Caco-2 (cell line): ENCODE data around the gene PDGFRB. TPM values are rescaled to one million over a fixed set of nuclear protein-coding genes. Genes with fewer than 3 reads are reported as not detected.

Source experiments
- BruUV-seq: library from RNA; stranded (reverse); fragments of 400-500 nt; replicated peaks from 2 replicates; lab custom pipeline; 2021; lab: Mats Ljungman, UMichigan
- CTCF ChIA-PET: fragments of 300-600 bp; sonication (Branson Sonifier 250); formaldehyde crosslinking; loops from one replicate; lab custom pipeline; 2022; ENCODE audit warnings: antibody characterized with exemption; lab: Charles Lee
- POLR2A ChIA-PET: fragments of 300-600 bp; sonication (Branson Sonifier 250); formaldehyde crosslinking; loops from one replicate; lab custom pipeline; 2022; ENCODE audit warnings: antibody characterized with exemption; lab: Charles Lee
- DNase-seq, 2 experiments: peaks; one replicate each; pipeline versions ENCODE4 v3.0.0 to v3.0.0-alpha.2; 2020 to 2022
- H3K27me3 ChIP-seq: replicated peaks from 2 replicates; pipeline ENCODE4 v1.6.0; 2011; ENCODE audit warnings: low read length; ENCODE audit not compliant: control insufficient read depth, insufficient read depth
- H3K36me3 ChIP-seq: 2 replicates; pipeline ENCODE4 v1.5.1; 2011; ENCODE audit warnings: low read length; ENCODE audit not compliant: control insufficient read depth, insufficient read depth
- H3K4me1 ChIP-seq: fragments of 250-450 bp; sonication (Bioruptor Pico); 2 replicates; pipeline ENCODE4 v1.5.1; 2020; ENCODE audit warnings: mild to moderate bottlenecking
- H3K4me3 ChIP-seq: 2 replicates; pipeline ENCODE4 v1.5.1; 2011; ENCODE audit warnings: low read depth, mild to moderate bottlenecking, control low read depth, low read length
- H3K9me3 ChIP-seq: fragments of 250-450 bp; sonication (Bioruptor Pico); 2 replicates; pipeline ENCODE4 v1.5.1; 2020; ENCODE audit warnings: mild to moderate bottlenecking, moderate library complexity
- H3K27ac Mint-ChIP-seq: one replicate; pipeline ENCODE4 v1.8.0; 2022; ENCODE audit warnings: mixed read lengths; ENCODE audit not compliant: unreplicated experiment
- H3K27me3 Mint-ChIP-seq: one replicate; pipeline ENCODE4 v1.8.0; 2022; ENCODE audit warnings: mixed read lengths; ENCODE audit not compliant: insufficient read depth, unreplicated experiment
- H3K36me3 Mint-ChIP-seq: one replicate; pipeline ENCODE4 v1.8.0; 2022; ENCODE audit warnings: mild to moderate bottlenecking, mixed read lengths; ENCODE audit not compliant: insufficient read depth, unreplicated experiment
- H3K4me1 Mint-ChIP-seq: one replicate; pipeline ENCODE4 v1.8.0; 2022; ENCODE audit warnings: low read depth, mixed read lengths; ENCODE audit not compliant: unreplicated experiment
- H3K4me3 Mint-ChIP-seq: one replicate; pipeline ENCODE4 v1.8.0; 2022; ENCODE audit warnings: mild to moderate bottlenecking, moderate library complexity, mixed read lengths; ENCODE audit not compliant: unreplicated experiment
- H3K9me3 Mint-ChIP-seq: one replicate; pipeline ENCODE4 v1.8.0; 2022; ENCODE audit warnings: mixed read lengths; ENCODE audit not compliant: unreplicated experiment
- CTCF ChIP-seq, 2 experiments: fragments of 200-600 bp in 1 of 2; IDR thresholded peaks; 1 replicate in 1 of 2; 2 replicates in 1 of 2; pipeline versions ENCODE4 v1.5.1 to v1.8.0; 2011 to 2022; ENCODE audit warnings: antibody characterized with exemption in 1 of 2, control low read depth in 1 of 2, inconsistent platforms in 1 of 2, low read depth in 1 of 2, low read length in 1 of 2, mild to moderate bottlenecking in 1 of 2, moderate library complexity in 1 of 2; ENCODE audit not compliant: insufficient read depth in 1 of 2, severe bottlenecking in 1 of 2, unreplicated experiment in 1 of 2
- intact Hi-C: fragments of 100-400 bp; cut with micrococcal nuclease; formaldehyde crosslinking; loops from one replicate; pipeline ENCODE4 v1.10.0; 2022; ENCODE audit not compliant: unreplicated experiment
- total RNA-seq: library from RNA; stranded (reverse); gene quantifications from 2 replicates; pipeline ENCODE4 v1.2.3, GENCODE V29; 2022

PDGFRB gene
- total RNA-seq, 1 experiment from 2014 or later, result 5.9 TPM

- ChIA-PET CTCF (no interaction called here), POLR2A (no interaction called here)
Observed at GRCh38 chr5:150166650-150167511, 11.2 kb upstream of the PDGFRB start, which contains the start of gene CDX1. TSS of gene CDX1 (plus strand) at chr5:150166778. CDS start at chr5:150166877, 99 bp downstream.

GRCh38 chr5:150166037-150166649 lies 10.5 kb upstream of the PDGFRB start:
- peaks cover 15% of the 10 kb centered on the region for H3K36me3 Mint-ChIP-seq
- H3K4me1 Mint-ChIP-seq, result peaks cover 42% of the 10 kb centered on the region
- no peaks in the 10 kb centered on the region for H3K9me3 Mint-ChIP-seq
- H3K27ac Mint-ChIP-seq, result peak overlapping the region; percentile 87
- Histone ChIP-seq H3K27me3 (no peaks in the 10 kb centered on the region), H3K9me3 (no peaks in the 10 kb centered on the region), H3K4me3 (no peak overlapping the region), H3K36me3 (no peaks in the 10 kb centered on the region), H3K4me1 (peaks cover 43% of the 10 kb centered on the region)
- CTCF ChIA-PET, result no interaction called here
- intact Hi-C loops, result no loop called here
- BruUV-seq, result no TSS peak
- TF ChIP-seq CTCF (IDR thresholded peaks at IDR 0.05; ENCODE audit: insufficient read depth in 1 of 2, low read depth in 1 of 2, low read length in 1 of 2, severe bottlenecking in 1 of 2, unreplicated experiment in 1 of 2), result no peak
- POLR2A ChIA-PET, result no interaction called here
- DNase-seq, result no peak
- no peaks in the 10 kb centered on the region for H3K27me3 Mint-ChIP-seq
- no peak overlapping the region for H3K4me3 Mint-ChIP-seq

More at GRCh38 chr5:150166650-150167511, 11.2 kb upstream of the PDGFRB start, which contains the start of gene CDX1:
- Histone ChIP-seq H3K36me3 (no peaks in the 10 kb centered on the region), H3K9me3 (no peaks in the 10 kb centered on the region), H3K4me1 (peaks cover 36% of the 10 kb centered on the region), H3K4me3 (no peak within 1 kb of the TSS), H3K27me3 (no peaks in the 10 kb centered on the region)
- peaks cover 12% of the 10 kb centered on the region for H3K36me3 Mint-ChIP-seq
- intact Hi-C loops, result no loop called here
- peak within 1 kb of the TSS; percentile 59 for H3K4me3 Mint-ChIP-seq
- no peak for TF ChIP-seq CTCF (IDR thresholded peaks at IDR 0.05; ENCODE audit: insufficient read depth in 1 of 2, low read depth in 1 of 2, low read length in 1 of 2, severe bottlenecking in 1 of 2, unreplicated experiment in 1 of 2)
- H3K4me1 Mint-ChIP-seq, result peaks cover 35% of the 10 kb centered on the region
- H3K27ac Mint-ChIP-seq, result peak within 1 kb of the TSS; percentile 87
- H3K9me3 Mint-ChIP-seq, result no peaks in the 10 kb centered on the region
- DNase-seq, result no peak
- BruUV-seq, result no TSS peak
- no peaks in the 10 kb centered on the region for H3K27me3 Mint-ChIP-seq

GRCh38 chr5:150164211-150164980 lies 8.8 kb upstream of the PDGFRB start:
- H3K9me3 Mint-ChIP-seq, result no peaks in the 10 kb centered on the region
- H3K4me1 Mint-ChIP-seq, result peaks cover 48% of the 10 kb centered on the region
- POLR2A ChIA-PET, result interaction anchor here (0.6 kb wide), 1 partner anchor 18 kb away, joined by 3 read pairs; no protein-coding TSS in a partner anchor
- DNase-seq, result no peak
- CTCF ChIA-PET, result no interaction called here
- Histone ChIP-seq H3K4me3 (no peak overlapping the region), H3K9me3 (no peaks in the 10 kb centered on the region), H3K4me1 (peaks cover 43% of the 10 kb centered on the region), H3K36me3 (no peaks in the 10 kb centered on the region), H3K27me3 (no peaks in the 10 kb centered on the region)
- peak overlapping the region; percentile 24 for H3K4me3 Mint-ChIP-seq
- intact Hi-C loops, result no loop called here
- BruUV-seq, result no TSS peak
- no peaks in the 10 kb centered on the region for H3K27me3 Mint-ChIP-seq
- TF ChIP-seq CTCF (IDR thresholded peaks at IDR 0.05; ENCODE audit: insufficient read depth in 1 of 2, low read depth in 1 of 2, low read length in 1 of 2, severe bottlenecking in 1 of 2, unreplicated experiment in 1 of 2), result no peak
- peaks cover 15% of the 10 kb centered on the region for H3K36me3 Mint-ChIP-seq
- H3K27ac Mint-ChIP-seq, result peak overlapping the region; percentile 87
